ENCODE measurements around the gene IPO4. TPM values are rescaled to one million over a fixed set of nuclear protein-coding genes. Genes with fewer than 3 reads are reported as not detected.

IPO4 gene
- total and polyA plus RNA-seq, 2 of the 8 experiments (the other 6 are each of a cell fraction or from before 2014, with no cell fraction given) = 55.5 to 108 TPM

DNA sequence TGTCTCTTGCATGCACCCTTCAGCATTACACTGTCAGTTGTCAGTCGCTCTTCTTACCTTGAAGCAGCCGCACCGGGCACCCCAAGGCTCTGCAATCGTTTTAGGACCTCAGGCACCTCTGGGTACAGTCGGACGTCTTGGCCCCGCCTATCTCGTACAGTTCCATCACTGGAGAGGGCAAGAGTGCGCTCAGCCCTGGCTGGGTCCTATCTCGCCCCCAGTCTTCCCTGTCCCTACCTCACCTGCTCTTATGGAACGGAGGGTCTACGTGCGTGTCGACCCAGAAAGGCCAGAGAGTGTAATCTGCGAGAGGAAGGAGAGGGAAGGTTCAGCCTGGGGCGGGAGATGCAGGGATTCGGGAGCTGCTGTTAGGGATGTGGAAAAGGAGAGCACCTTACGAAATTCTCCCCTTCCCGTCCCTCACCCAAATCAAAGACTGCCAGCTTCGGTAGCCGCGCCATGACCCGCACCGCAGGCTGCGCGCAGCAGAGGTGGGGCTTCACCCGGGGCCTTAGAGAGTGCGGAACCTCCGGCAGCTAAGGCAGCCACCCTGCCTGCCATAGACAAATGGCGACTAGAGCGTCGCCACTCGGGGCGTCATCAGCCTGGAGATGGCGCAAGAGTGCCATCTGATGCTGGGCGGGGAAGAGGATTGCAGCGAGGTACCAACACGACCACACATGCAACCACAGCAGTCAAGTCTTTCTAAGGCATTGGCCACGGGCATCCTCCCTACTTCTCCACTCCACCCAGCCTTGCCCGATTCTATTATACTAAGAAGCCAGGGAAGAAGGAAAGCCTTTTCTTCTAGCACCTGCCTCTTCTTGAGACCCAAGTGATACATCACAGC lies 27.1 kb upstream of the IPO4 start, which contains the start of gene MDP1 (continued):
- TF ChIP-seq KDM1A (IDR thresholded peaks at IDR 0.05; ENCODE audit: borderline replicate concordance, low read length) = no peak
- peak; percentile 96 for TF ChIP-seq CREB1 (IDR thresholded peaks at IDR 0.05)
- TF ChIP-seq NANOG (IDR thresholded peaks at IDR 0.05; ENCODE audit: insufficient read depth, low read depth, low read length, poor library complexity, severe bottlenecking) = no peak
- no peak; the same call in 1 of the 2 replicates for TF ChIP-seq NRF1 (IDR thresholded peaks at IDR 0.05; ENCODE audit: low read depth, low read length)
- TF ChIP-seq SIX5 (IDR thresholded peaks at IDR 0.05; ENCODE audit: low read depth, low read length) = no peak
- TF ChIP-seq SP1 (IDR thresholded peaks at IDR 0.05; ENCODE audit: low read depth, low read length) = no peak
- TF ChIP-seq KDM5A (IDR thresholded peaks at IDR 0.05; ENCODE audit: low read length) = peak; percentile 77
- TF ChIP-seq BCL11A (IDR thresholded peaks at IDR 0.05; ENCODE audit: low read depth in 2 of 2, low read length in 2 of 2) = no peak

Measured in H1 (cell line).